ENCODE data around the gene RYR1.
"Not testable (repeated sequence)": the region's sequence is repeated elsewhere in the genome, so short reads cannot be mapped to it uniquely, and the experiment has no call there.

The RYR1 gene

GRCh38 chr19:38538793-38539528 lies 105.5 kb downstream of the RYR1 start:
- no peak for DNase-seq (ENCODE audit: low read depth)

- DNase-seq (ENCODE audit: low read depth) = no peak
These were observed 106.3 kb downstream of the RYR1 start for GRCh38 chr19:38539751-38540150.

GRCh38 chr19:38542040-38542439 lies 108.5 kb downstream of the RYR1 start:
- no peak for DNase-seq (ENCODE audit: low read depth)

- no peak for DNase-seq (ENCODE audit: low read depth)
These were observed 109.9 kb downstream of the RYR1 start for GRCh38 chr19:38543286-38543806.

GRCh38 chr19:38543807-38544568 lies 110.5 kb downstream of the RYR1 start:
- no peak for DNase-seq (ENCODE audit: low read depth)

GRCh38 chr19:38544569-38545315 lies 111.3 kb downstream of the RYR1 start:
- no peak for DNase-seq (ENCODE audit: low read depth)

- DNase-seq (ENCODE audit: low read depth) = no peak
These were observed 112.1 kb downstream of the RYR1 start for GRCh38 chr19:38545596-38545995.

GRCh38 chr19:38547421-38547820 lies 113.9 kb downstream of the RYR1 start:
- no peak for DNase-seq (ENCODE audit: low read depth)

GRCh38 chr19:38549061-38549460 lies 115.6 kb downstream of the RYR1 start:
- no peak for DNase-seq (ENCODE audit: low read depth)

- DNase-seq (ENCODE audit: low read depth) = no peak
These were observed 116.5 kb downstream of the RYR1 start for GRCh38 chr19:38549942-38550341.

- no peak for DNase-seq (ENCODE audit: low read depth)
These were observed 116.9 kb downstream of the RYR1 start for GRCh38 chr19:38550376-38550775.

- peak; percentile 26 for DNase-seq (ENCODE audit: low read depth)
These were observed 117.9 kb downstream of the RYR1 start for GRCh38 chr19:38551450-38551813.

GRCh38 chr19:38553239-38553638 lies 119.7 kb downstream of the RYR1 start:
- not testable (repeated sequence) for DNase-seq (ENCODE audit: low read depth)

GRCh38 chr19:38554676-38555141 lies 121.2 kb downstream of the RYR1 start:
- DNase-seq (ENCODE audit: low read depth) = no peak

- no peak for DNase-seq (ENCODE audit: low read depth)
These were observed 121.7 kb downstream of the RYR1 start for GRCh38 chr19:38555200-38555599.

- DNase-seq (ENCODE audit: low read depth) = no peak
These were observed 123.2 kb downstream of the RYR1 start for GRCh38 chr19:38556521-38557174.

- DNase-seq (ENCODE audit: low read depth) = no peak
These were observed 123.8 kb downstream of the RYR1 start for GRCh38 chr19:38557205-38557799.

- not testable (repeated sequence) for DNase-seq (ENCODE audit: low read depth)
These were observed 125.4 kb downstream of the RYR1 start for GRCh38 chr19:38558933-38559332.

- no peak for DNase-seq (ENCODE audit: low read depth)
These were observed 126.2 kb downstream of the RYR1 start for GRCh38 chr19:38559428-38560401.

GRCh38 chr19:38561053-38561606 lies 127.6 kb downstream of the RYR1 start:
- DNase-seq (ENCODE audit: low read depth) = no peak

Data from stimulated activated CD8-positive, alpha-beta memory T cell treated with anti-CD3 and anti-CD28 coated beads, Interleukin-7, amount 100 ng/mL, for 24 hours (primary cell).